Neural progenitor cell (in vitro differentiated cells): Measurements from ENCODE around the gene REPIN1. TPM values are rescaled to one million over a fixed set of nuclear protein-coding genes. Genes with fewer than 3 reads are reported as not detected.

Experiments
- DNase-seq: peaks from one replicate; pipeline ENCODE4 v3.0.0-alpha.2; 2016; ENCODE audit warnings: low spot score
- H2AFZ ChIP-seq: fragments of 200-600 bp; sonication (generic); replicated peaks from 2 replicates; pipeline ENCODE4 v1.6.1; 2016; ENCODE audit warnings: antibody characterized with exemption
- H3F3A ChIP-seq: fragments of 200-600 bp; sonication (generic); 2 replicates; pipeline ENCODE4 v1.6.1; 2016; ENCODE audit warnings: antibody characterized with exemption, low read depth
- H3K27ac ChIP-seq: fragments of 200-600 bp; sonication (generic); 2 replicates; pipeline ENCODE4 v1.5.1; 2016; ENCODE audit warnings: mild to moderate bottlenecking
- H3K27me3 ChIP-seq: fragments of 200-600 bp; sonication (generic); 2 replicates; pipeline ENCODE4 v1.6.1; 2016; ENCODE audit warnings: mild to moderate bottlenecking, moderate library complexity
- H3K36me3 ChIP-seq: fragments of 200-600 bp; sonication (generic); 2 replicates; pipeline ENCODE4 v1.5.1; 2016
- H3K4me1 ChIP-seq: fragments of 200-600 bp; sonication (generic); 2 replicates; pipeline ENCODE4 v1.6.1; 2016; ENCODE audit warnings: mixed run types
- H3K4me2 ChIP-seq: fragments of 200-600 bp; sonication (generic); 2 replicates; pipeline ENCODE4 v1.6.1; 2016
- H3K4me3 ChIP-seq: fragments of 200-600 bp; sonication (generic); 2 replicates; pipeline ENCODE4 v1.5.1; 2016
- H3K79me2 ChIP-seq: fragments of 200-600 bp; sonication (generic); 2 replicates; pipeline ENCODE4 v1.6.1; 2016; ENCODE audit warnings: low read depth
- H3K9ac ChIP-seq: fragments of 200-600 bp; sonication (generic); 2 replicates; pipeline ENCODE4 v1.6.1; 2016
- H3K9me3 ChIP-seq: fragments of 200-600 bp; sonication (generic); 2 replicates; pipeline ENCODE4 v1.5.1; 2016; ENCODE audit warnings: low read depth
- H4K20me1 ChIP-seq: fragments of 200-600 bp; sonication (generic); 2 replicates; pipeline ENCODE4 v1.6.1; 2016; ENCODE audit warnings: low read depth
- H3K27ac Mint-ChIP-seq: 3 replicates; pipeline ENCODE4 v1.8.0; 2021; ENCODE audit warnings: mixed read lengths
- H3K27me3 Mint-ChIP-seq: 2 replicates; pipeline ENCODE4 v1.8.0; 2022; ENCODE audit warnings: low read depth, mild to moderate bottlenecking, inconsistent platforms, moderate library complexity, mixed read lengths; ENCODE audit not compliant: insufficient read depth
- H3K36me3 Mint-ChIP-seq: 3 replicates; pipeline ENCODE4 v1.8.0; 2021; ENCODE audit warnings: mixed read lengths
- H3K4me1 Mint-ChIP-seq: 3 replicates; pipeline ENCODE4 v1.8.0; 2021; ENCODE audit warnings: mixed read lengths
- H3K4me3 Mint-ChIP-seq: 3 replicates; pipeline ENCODE4 v1.8.0; 2021; ENCODE audit warnings: mild to moderate bottlenecking, moderate library complexity, mixed read lengths
- H3K9me3 Mint-ChIP-seq: 3 replicates; pipeline ENCODE4 v1.8.0; 2020; ENCODE audit warnings: mixed read lengths
- CTCF ChIP-seq: fragments of 200-600 bp; sonication (generic); IDR thresholded peaks from 2 replicates; pipeline ENCODE4 v1.5.1; 2017; ENCODE audit warnings: antibody characterized with exemption, mild to moderate bottlenecking
- EZH2 ChIP-seq: fragments of 200-600 bp; sonication (generic); IDR thresholded peaks from 2 replicates; pipeline ENCODE4 v1.6.1; 2017; ENCODE audit warnings: antibody characterized with exemption, mild to moderate bottlenecking, moderate library complexity
- EZH2phosphoT487 ChIP-seq: fragments of 200-600 bp; sonication (generic); IDR thresholded peaks from 2 replicates; pipeline ENCODE4 v1.6.1; 2017; ENCODE audit warnings: antibody characterized with exemption
- total RNA-seq: library from RNA; depleted of rRNA; stranded (reverse); fragments of >200 nt; gene quantifications from 2 replicates; pipeline ENCODE4 v1.2.3, GENCODE V29; 2015; ENCODE audit warnings: low replicate concordance

Gene REPIN1
- total RNA-seq, 1 donor from 2014 or later: 18.0 TPM

GRCh38 chr7:150371131-150371995, 2.7 kb downstream of the REPIN1 start:
- H3K9ac ChIP-seq: no peak overlapping the region
- H3K27me3 ChIP-seq: no peaks in the 10 kb centered on the region
- H3K79me2 ChIP-seq: peaks cover 55% of the 10 kb centered on the region
- no peak overlapping the region for H3K4me3 ChIP-seq
- H3K4me2 ChIP-seq: no peak overlapping the region
- TF ChIP-seq EZH2 (no peak), CTCF (no peak), EZH2phosphoT487 (no peak)
- H2AFZ ChIP-seq: no peak overlapping the region
- no peak for DNase-seq
- Mint-ChIP-seq H3K4me1 (peaks cover 56% of the 10 kb centered on the region), H3K4me3 (peak overlapping the region; percentile 60), H3K27ac (no peak overlapping the region), H3K27me3 (peaks cover 3% of the 10 kb centered on the region), H3K9me3 (no peaks in the 10 kb centered on the region), H3K36me3 (peaks cover 23% of the 10 kb centered on the region)
- H4K20me1 ChIP-seq: peaks cover 19% of the 10 kb centered on the region
- H3F3A ChIP-seq: peaks cover 29% of the 10 kb centered on the region
- H3K9me3 ChIP-seq: no peaks in the 10 kb centered on the region
- no peak overlapping the region for H3K27ac ChIP-seq
- H3K36me3 ChIP-seq: no peaks in the 10 kb centered on the region
- H3K4me1 ChIP-seq: peaks cover 19% of the 10 kb centered on the region

- Mint-ChIP-seq H3K4me3 (no peak overlapping the region), H3K36me3 (peaks cover 23% of the 10 kb centered on the region), H3K4me1 (peaks cover 61% of the 10 kb centered on the region), H3K27me3 (peaks cover 5% of the 10 kb centered on the region), H3K27ac (no peak overlapping the region), H3K9me3 (no peaks in the 10 kb centered on the region)
- Histone ChIP-seq H3K9ac (no peak overlapping the region), H3K36me3 (no peaks in the 10 kb centered on the region), H3F3A (peaks cover 31% of the 10 kb centered on the region), H3K79me2 (peaks cover 55% of the 10 kb centered on the region), H3K4me1 (peaks cover 19% of the 10 kb centered on the region), H3K4me3 (no peak overlapping the region), H2AFZ (no peak overlapping the region), H3K27ac (no peak overlapping the region), H3K4me2 (no peak overlapping the region), H3K27me3 (no peaks in the 10 kb centered on the region), H3K9me3 (no peaks in the 10 kb centered on the region), H4K20me1 (peaks cover 23% of the 10 kb centered on the region)
- DNase-seq: no peak
- TF ChIP-seq CTCF: no peak
- no peak for TF ChIP-seq EZH2
- TF ChIP-seq EZH2phosphoT487: no peak
Measured at GRCh38 chr7:150371996-150372270, 3.3 kb downstream of the REPIN1 start.

- Histone ChIP-seq H3K4me3 (no peak overlapping the region), H3K4me1 (peaks cover 19% of the 10 kb centered on the region), H3K36me3 (no peaks in the 10 kb centered on the region), H2AFZ (no peak overlapping the region), H3K79me2 (peaks cover 55% of the 10 kb centered on the region), H3F3A (peaks cover 31% of the 10 kb centered on the region), H3K27me3 (no peaks in the 10 kb centered on the region), H3K9me3 (no peaks in the 10 kb centered on the region), H3K4me2 (no peak overlapping the region), H3K9ac (no peak overlapping the region), H3K27ac (no peak overlapping the region), H4K20me1 (peaks cover 26% of the 10 kb centered on the region)
- Mint-ChIP-seq H3K4me1 (peaks cover 63% of the 10 kb centered on the region), H3K27ac (no peak overlapping the region), H3K27me3 (peaks cover 6% of the 10 kb centered on the region), H3K36me3 (peaks cover 23% of the 10 kb centered on the region), H3K9me3 (no peaks in the 10 kb centered on the region), H3K4me3 (no peak overlapping the region)
- DNase-seq: peak; percentile 1
- TF ChIP-seq CTCF: no peak
- TF ChIP-seq EZH2phosphoT487: no peak
- TF ChIP-seq EZH2: no peak
Measured at GRCh38 chr7:150372271-150373048, 3.8 kb downstream of the REPIN1 start.
